ENCODE results near the gene PTTG1. TPM values are rescaled to one million over a fixed set of nuclear protein-coding genes. Genes with fewer than 3 reads are reported as not detected.

PTTG1 gene
- total and polyA plus RNA-seq, 3 experiments from 2014 or later = 40.2 to 82.2 (median 79.8) TPM

GRCh38 chr5:160448886-160449285, 27.2 kb downstream of the PTTG1 start:
- ChIA-PET CTCF (interaction anchor here (0.7 to 3.3 kb wide), 2 partner anchors 10 to 714 kb away, joined by 3 to 19 read pairs; no protein-coding TSS in a partner anchor), POLR2A (interaction anchor here (0.7 kb wide), 1 partner anchor 1260 kb away, joined by 6 read pairs; no protein-coding TSS in a partner anchor)
- Histone ChIP-seq H3K27me3 (ENCODE audit: insufficient read depth, low read length, poor library complexity, severe bottlenecking) (no peaks in the 10 kb centered on the region), H3K4me3 (ENCODE audit: low read length) (no peak overlapping the region), H3K27ac (ENCODE audit: low read depth, low read length) (no peak overlapping the region), H3K4me1 (ENCODE audit: insufficient read depth, low read length) (no peaks in the 10 kb centered on the region), H3K36me3 (ENCODE audit: insufficient read depth, low read length) (no peaks in the 10 kb centered on the region), H3K9me3 (ENCODE audit: low read length) (no peaks in the 10 kb centered on the region)
- Mint-ChIP-seq H3K36me3 (peaks cover 0 to 4% (median 2%) of the 10 kb centered on the region in 3 donors), H3K27ac (no peak overlapping the region), H3K4me1 (peaks cover 4 to 17% (median 6%) of the 10 kb centered on the region in 3 donors), H3K27me3 (peaks cover 0 to 3% of the 10 kb centered on the region in 2 donors), H3K9me3 (no peaks in the 10 kb centered on the region), H3K4me3 (no peak overlapping the region)
- DNase-seq = no peak

GRCh38 chr5:160449458-160449857, 27.8 kb downstream of the PTTG1 start:
- no peak overlapping the region for H3K27ac ChIP-seq (ENCODE audit: low read depth, low read length)
- no peaks in the 10 kb centered on the region for H3K4me1 ChIP-seq (ENCODE audit: insufficient read depth, low read length)
- H3K27me3 ChIP-seq (ENCODE audit: insufficient read depth, low read length, poor library complexity, severe bottlenecking) = no peaks in the 10 kb centered on the region
- peaks cover 4 to 17% (median 6%) of the 10 kb centered on the region in 3 donors for H3K4me1 Mint-ChIP-seq
- no peak overlapping the region for H3K4me3 ChIP-seq (ENCODE audit: low read length)
- H3K4me3 Mint-ChIP-seq = no peak overlapping the region
- no peak for DNase-seq
- peaks cover 0 to 4% (median 2%) of the 10 kb centered on the region in 3 donors for H3K36me3 Mint-ChIP-seq
- peak overlapping the region in 3 of 8 donors; percentile 9 to 71 (median 44) for H3K27ac Mint-ChIP-seq
- ChIA-PET CTCF (interaction anchor here (3.3 kb wide), 1 partner anchor 11 kb away, joined by 19 read pairs; no protein-coding TSS in a partner anchor), POLR2A (interaction anchor here (0.7 kb wide), 1 partner anchor 1261 kb away, joined by 6 read pairs; no protein-coding TSS in a partner anchor)
- no peaks in the 10 kb centered on the region for H3K9me3 Mint-ChIP-seq
- no peaks in the 10 kb centered on the region for H3K9me3 ChIP-seq (ENCODE audit: low read length)
- H3K27me3 Mint-ChIP-seq = peaks cover 0 to 3% of the 10 kb centered on the region in 2 donors
- no peaks in the 10 kb centered on the region for H3K36me3 ChIP-seq (ENCODE audit: insufficient read depth, low read length)

DNA sequence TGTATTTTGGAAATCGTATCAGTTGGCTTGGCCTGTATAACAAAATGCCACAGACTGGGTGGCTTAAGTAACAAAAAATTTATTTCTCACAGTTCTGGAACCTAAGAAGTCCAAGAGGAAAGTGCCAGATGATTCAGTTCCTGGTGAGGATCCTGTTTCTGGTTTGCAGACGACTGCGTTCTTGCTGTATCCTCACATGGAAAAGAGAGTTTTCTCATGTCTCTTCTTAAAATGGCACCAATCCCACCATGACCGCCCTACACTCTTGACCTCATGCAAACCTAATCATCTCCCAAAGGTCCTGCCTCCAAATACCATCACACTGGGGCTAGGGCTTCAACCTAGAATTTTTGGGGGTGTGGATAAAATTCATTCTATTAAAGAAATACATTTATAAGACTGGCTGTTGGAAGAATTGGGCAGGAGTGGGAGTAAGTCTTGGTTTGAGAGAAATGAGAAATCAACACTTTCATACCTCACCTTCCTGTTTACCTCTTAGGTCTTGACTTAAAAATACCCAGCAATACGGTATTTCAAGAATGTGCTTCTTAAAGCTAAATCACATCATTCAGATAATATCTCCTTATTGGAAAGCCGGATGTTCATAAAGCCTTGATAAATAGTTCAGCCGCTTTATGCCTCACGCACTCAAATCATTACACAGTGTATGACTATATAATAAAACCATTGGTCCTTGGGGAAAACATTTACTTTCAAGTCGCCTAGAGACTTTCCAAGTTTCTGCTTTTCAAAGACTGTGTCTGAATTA, 28.7 kb downstream of the PTTG1 start:
- Mint-ChIP-seq H3K27ac (no peak overlapping the region), H3K9me3 (no peaks in the 10 kb centered on the region), H3K27me3 (peaks cover 0 to 3% of the 10 kb centered on the region in 2 donors), H3K4me3 (no peak overlapping the region), H3K36me3 (peaks cover 0 to 4% (median 2%) of the 10 kb centered on the region in 3 donors), H3K4me1 (peaks cover 4 to 16% (median 6%) of the 10 kb centered on the region in 3 donors)
- Histone ChIP-seq H3K4me1 (ENCODE audit: insufficient read depth, low read length) (no peaks in the 10 kb centered on the region), H3K36me3 (ENCODE audit: insufficient read depth, low read length) (no peaks in the 10 kb centered on the region), H3K27me3 (ENCODE audit: insufficient read depth, low read length, poor library complexity, severe bottlenecking) (no peaks in the 10 kb centered on the region), H3K4me3 (ENCODE audit: low read length) (no peak overlapping the region), H3K9me3 (ENCODE audit: low read length) (no peaks in the 10 kb centered on the region), H3K27ac (ENCODE audit: low read depth, low read length) (no peak overlapping the region)
- ChIA-PET CTCF (no interaction called here), POLR2A (no interaction called here)
- no peak for DNase-seq

DNA sequence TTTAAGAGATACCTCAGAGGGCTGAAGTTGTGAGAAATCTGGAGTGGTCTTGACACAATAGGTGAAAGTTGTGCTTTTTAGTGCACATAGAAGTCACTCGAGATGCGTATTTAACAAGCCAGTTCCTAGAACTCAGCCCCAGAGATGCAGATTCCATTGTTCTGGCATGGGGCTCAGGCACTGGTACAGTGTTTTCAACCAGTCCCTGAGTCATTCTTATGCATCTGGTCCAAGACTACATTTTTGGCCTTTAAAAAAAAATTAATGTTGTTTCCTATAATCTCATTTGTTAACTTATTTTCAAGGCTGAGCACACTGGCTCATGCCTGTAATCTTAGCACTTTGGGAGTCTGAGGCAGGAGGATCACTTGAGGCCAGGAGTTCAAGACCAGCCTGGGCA, 29.6 kb downstream of the PTTG1 start:
- Histone ChIP-seq H3K9me3 (ENCODE audit: low read length) (no peaks in the 10 kb centered on the region), H3K4me3 (ENCODE audit: low read length) (no peak overlapping the region), H3K27me3 (ENCODE audit: insufficient read depth, low read length, poor library complexity, severe bottlenecking) (no peaks in the 10 kb centered on the region), H3K27ac (ENCODE audit: low read depth, low read length) (no peak overlapping the region), H3K36me3 (ENCODE audit: insufficient read depth, low read length) (no peaks in the 10 kb centered on the region), H3K4me1 (ENCODE audit: insufficient read depth, low read length) (no peaks in the 10 kb centered on the region)
- Mint-ChIP-seq H3K4me1 (peaks cover 4 to 12% (median 7%) of the 10 kb centered on the region in 3 donors), H3K27ac (peak overlapping the region in 1 of 8 donors; percentile 25), H3K36me3 (peaks cover 0 to 4% (median 2%) of the 10 kb centered on the region in 3 donors), H3K4me3 (no peak overlapping the region), H3K27me3 (peaks cover 0 to 3% of the 10 kb centered on the region in 2 donors), H3K9me3 (no peaks in the 10 kb centered on the region)
- DNase-seq = no peak
- ChIA-PET POLR2A (no interaction called here), CTCF (interaction anchor here (2.7 kb wide), 1 partner anchor 12 kb away, joined by 12 read pairs; no protein-coding TSS in a partner anchor)

- no peaks in the 10 kb centered on the region for H3K9me3 Mint-ChIP-seq
- Histone ChIP-seq H3K4me3 (ENCODE audit: low read length) (no peak overlapping the region), H3K27me3 (ENCODE audit: insufficient read depth, low read length, poor library complexity, severe bottlenecking) (no peaks in the 10 kb centered on the region), H3K9me3 (ENCODE audit: low read length) (no peaks in the 10 kb centered on the region), H3K4me1 (ENCODE audit: insufficient read depth, low read length) (no peaks in the 10 kb centered on the region), H3K36me3 (ENCODE audit: insufficient read depth, low read length) (no peaks in the 10 kb centered on the region), H3K27ac (ENCODE audit: low read depth, low read length) (no peak overlapping the region)
- ChIA-PET POLR2A (no interaction called here), CTCF (interaction anchor here (2.7 kb wide), 1 partner anchor 13 kb away, joined by 12 read pairs; no protein-coding TSS in a partner anchor)
- DNase-seq = no peak
- no peak overlapping the region for H3K27ac Mint-ChIP-seq
- peaks cover 0 to 4% (median 2%) of the 10 kb centered on the region in 3 donors for H3K36me3 Mint-ChIP-seq
- peaks cover 3% of the 10 kb centered on the region in 2 donors for H3K27me3 Mint-ChIP-seq
- H3K4me3 Mint-ChIP-seq = no peak overlapping the region
- peaks cover 4 to 12% (median 7%) of the 10 kb centered on the region in 3 donors for H3K4me1 Mint-ChIP-seq
These were observed 30.4 kb downstream of the PTTG1 start for GRCh38 chr5:160452036-160452435.

DNA sequence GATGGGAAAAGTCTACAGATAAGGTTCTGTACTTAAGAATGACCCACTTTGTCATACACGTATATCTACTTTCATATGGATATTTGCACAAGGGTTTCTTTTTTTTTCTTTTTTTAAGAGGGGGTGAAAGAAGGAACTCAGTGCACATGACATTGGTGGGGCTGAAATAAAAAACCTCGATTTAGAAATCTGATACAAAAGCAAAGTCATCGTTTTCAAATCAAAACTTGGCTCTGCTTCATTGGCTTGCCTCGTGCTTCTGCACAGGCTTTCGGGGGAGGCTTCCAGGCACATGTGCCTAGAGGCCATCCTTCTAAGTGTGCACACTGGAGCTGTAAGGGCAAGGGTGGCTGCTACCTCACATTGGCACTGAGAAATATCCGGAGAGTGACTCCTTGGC, 31.1 kb downstream of the PTTG1 start:
- H3K9me3 Mint-ChIP-seq = no peaks in the 10 kb centered on the region
- no peaks in the 10 kb centered on the region for H3K27me3 ChIP-seq (ENCODE audit: insufficient read depth, low read length, poor library complexity, severe bottlenecking)
- no peak overlapping the region for H3K4me3 ChIP-seq (ENCODE audit: low read length)
- H3K27me3 Mint-ChIP-seq = peaks cover 3% of the 10 kb centered on the region in 2 donors
- no peaks in the 10 kb centered on the region for H3K36me3 ChIP-seq (ENCODE audit: insufficient read depth, low read length)
- H3K4me1 Mint-ChIP-seq = peaks cover 4 to 12% (median 7%) of the 10 kb centered on the region in 3 donors
- ChIA-PET CTCF (interaction anchor here (2.7 kb wide), 1 partner anchor 14 kb away, joined by 12 read pairs; no protein-coding TSS in a partner anchor), POLR2A (no interaction called here)
- no peak overlapping the region for H3K27ac Mint-ChIP-seq
- H3K9me3 ChIP-seq (ENCODE audit: low read length) = no peaks in the 10 kb centered on the region
- H3K4me1 ChIP-seq (ENCODE audit: insufficient read depth, low read length) = no peaks in the 10 kb centered on the region
- no peak overlapping the region for H3K4me3 Mint-ChIP-seq
- peaks cover 0 to 4% (median 2%) of the 10 kb centered on the region in 3 donors for H3K36me3 Mint-ChIP-seq
- DNase-seq = no peak
- H3K27ac ChIP-seq (ENCODE audit: low read depth, low read length) = no peak overlapping the region

DNA sequence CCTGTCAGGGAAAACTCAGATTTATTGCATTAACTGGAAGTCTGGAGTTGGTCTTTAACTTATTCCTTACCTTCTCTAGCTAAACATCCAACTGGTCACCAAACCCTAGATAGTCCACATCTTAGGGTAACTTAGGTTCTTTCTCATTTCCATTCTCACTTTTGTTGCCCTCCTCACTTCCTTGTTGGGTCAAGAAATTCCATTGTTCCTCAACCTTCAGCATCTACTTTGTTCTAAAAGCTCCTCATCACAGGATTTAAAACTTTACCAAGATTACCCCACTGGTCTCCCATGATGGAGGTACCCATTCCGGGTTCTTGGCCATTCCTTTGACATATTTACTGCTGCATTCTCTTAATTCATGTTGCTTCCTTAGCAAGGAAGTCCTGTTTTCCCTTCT, 32.1 kb downstream of the PTTG1 start:
- Histone ChIP-seq H3K4me1 (ENCODE audit: insufficient read depth, low read length) (no peaks in the 10 kb centered on the region), H3K9me3 (ENCODE audit: low read length) (no peaks in the 10 kb centered on the region), H3K27ac (ENCODE audit: low read depth, low read length) (no peak overlapping the region), H3K27me3 (ENCODE audit: insufficient read depth, low read length, poor library complexity, severe bottlenecking) (no peaks in the 10 kb centered on the region), H3K36me3 (ENCODE audit: insufficient read depth, low read length) (no peaks in the 10 kb centered on the region), H3K4me3 (ENCODE audit: low read length) (no peak overlapping the region)
- H3K36me3 Mint-ChIP-seq = peaks cover 0 to 4% (median 2%) of the 10 kb centered on the region in 3 donors
- H3K27ac Mint-ChIP-seq = no peak overlapping the region
- H3K4me3 Mint-ChIP-seq = no peak overlapping the region
- ChIA-PET POLR2A (no interaction called here), CTCF (interaction anchor here (0.5 to 3.7 kb wide), 5 partner anchors 13 to 87 kb away, joined by 3 to 12 read pairs (median 3); no protein-coding TSS in a partner anchor)
- peaks cover 4 to 12% (median 7%) of the 10 kb centered on the region in 3 donors for H3K4me1 Mint-ChIP-seq
- DNase-seq = no peak
- no peaks in the 10 kb centered on the region for H3K9me3 Mint-ChIP-seq
- peaks cover 3% of the 10 kb centered on the region in 2 donors for H3K27me3 Mint-ChIP-seq

DNA sequence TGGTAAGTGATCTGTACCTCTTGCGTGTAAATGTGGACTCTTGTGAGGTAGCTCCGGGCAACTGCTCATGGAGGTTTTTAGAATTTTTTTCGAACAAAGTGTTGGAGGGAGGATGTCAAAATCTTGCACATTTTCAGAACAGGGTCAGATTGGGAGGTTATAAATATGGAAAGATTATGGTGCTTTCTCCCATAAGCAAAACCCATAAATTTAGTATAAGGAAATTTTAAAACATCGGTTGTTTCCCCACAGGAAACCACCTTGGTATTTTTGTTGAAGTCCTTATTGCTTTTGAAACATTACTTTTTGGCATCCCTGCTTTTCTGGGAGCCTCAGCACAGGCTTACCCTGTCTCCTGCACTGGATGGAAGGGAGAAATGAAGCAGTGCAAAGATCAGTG, 33.9 kb downstream of the PTTG1 start:
- Histone ChIP-seq H3K27me3 (ENCODE audit: insufficient read depth, low read length, poor library complexity, severe bottlenecking) (no peaks in the 10 kb centered on the region), H3K4me3 (ENCODE audit: low read length) (no peak overlapping the region), H3K4me1 (ENCODE audit: insufficient read depth, low read length) (no peaks in the 10 kb centered on the region), H3K9me3 (ENCODE audit: low read length) (no peaks in the 10 kb centered on the region), H3K36me3 (ENCODE audit: insufficient read depth, low read length) (no peaks in the 10 kb centered on the region), H3K27ac (ENCODE audit: low read depth, low read length) (no peak overlapping the region)
- H3K27ac Mint-ChIP-seq = no peak overlapping the region
- no peak for DNase-seq
- H3K36me3 Mint-ChIP-seq = peaks cover 0 to 2% (median 0%) of the 10 kb centered on the region in 3 donors
- H3K27me3 Mint-ChIP-seq = peaks cover 2 to 3% of the 10 kb centered on the region in 2 donors
- H3K4me3 Mint-ChIP-seq = no peak overlapping the region
- POLR2A ChIA-PET = no interaction called here
- H3K4me1 Mint-ChIP-seq = peaks cover 2 to 3% (median 2%) of the 10 kb centered on the region in 3 donors
- H3K9me3 Mint-ChIP-seq = peaks cover 0 to 2% (median 0%) of the 10 kb centered on the region in 5 donors
- CTCF ChIA-PET = interaction anchor here (3.7 kb wide), 1 partner anchor 16 kb away, joined by 10 read pairs; no protein-coding TSS in a partner anchor
